Measurements from ENCODE around the gene TTC13. TPM values are rescaled to one million over a fixed set of nuclear protein-coding genes. Genes with fewer than 3 reads are reported as not detected.

The TTC13 gene
- total and polyA plus RNA-seq, 10 of the 15 experiments (the other 5 are each of a cell fraction or from before 2014, with no cell fraction given): 5.8 to 30.8 (median 18.5) TPM

DNA sequence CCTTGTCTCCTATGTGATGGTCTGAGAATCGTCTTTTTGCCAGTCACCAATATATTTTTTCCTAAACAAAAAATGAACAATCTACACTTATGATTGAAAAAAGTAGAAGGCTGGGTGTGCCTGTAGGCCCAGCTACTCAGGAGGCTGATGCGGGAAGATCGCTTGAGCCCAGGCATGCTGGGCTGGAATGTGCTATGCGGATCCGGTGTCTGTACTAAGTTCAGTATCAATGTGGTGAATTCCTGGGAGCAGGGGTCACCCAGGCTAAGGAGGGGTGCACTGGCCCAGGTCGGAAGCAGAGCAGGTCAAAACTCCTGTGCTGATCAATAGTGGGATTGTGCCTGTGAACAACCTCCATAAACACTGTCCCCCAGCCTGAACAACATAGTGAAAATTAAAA lies 84.6 kb downstream of the TTC13 start:
- 70% methylated on average over 6 of the region's 6 CpGs for WGBS (ENCODE audit: insufficient coverage, insufficient replicate concordance, low lambda C conversion rate, missing lambda C conversion rate)
- Histone ChIP-seq H3K4me1 (ENCODE audit: control insufficient read depth, insufficient read depth, low read length) (no peaks in the 10 kb centered on the region), H3K9me3 (replicated peaks; ENCODE audit: control insufficient read depth, insufficient read depth, low read length) (no peaks in the 10 kb centered on the region), H3K36me3 (ENCODE audit: control insufficient read depth in 2 of 2, insufficient read depth in 2 of 2, low read length in 1 of 2) (no peaks in the 10 kb centered on the region), H3K4me3 (no peak overlapping the region), H3K27me3 (replicated peaks in 1 of 2; ENCODE audit: control insufficient read depth in 2 of 2, insufficient read depth in 2 of 2, low read length in 1 of 2) (no peaks in the 10 kb centered on the region), H3K79me2 (ENCODE audit: control insufficient read depth, insufficient read depth, low read length) (no peaks in the 10 kb centered on the region), H3K27ac (ENCODE audit: control insufficient read depth, insufficient read depth) (no peak overlapping the region), H4K20me1 (ENCODE audit: control insufficient read depth, insufficient read depth) (no peaks in the 10 kb centered on the region), H2AFZ (ENCODE audit: control insufficient read depth, low read depth, low read length) (no peak overlapping the region), H3K9ac (ENCODE audit: control insufficient read depth, insufficient read depth, low read length) (no peak overlapping the region), H3K4me2 (ENCODE audit: control insufficient read depth, insufficient read depth) (no peak overlapping the region)
- DNase-seq (ENCODE audit: low read depth, low spot score) (no peak), ATAC-seq (no peak), FAIRE-seq (no peak)
- POLR2A ChIA-PET: no interaction called here
- RAD21 ChIA-PET (ENCODE audit: unreplicated experiment): no interaction called here
- no TSS peak for BruUV-seq (replicated peaks)
- CTCF ChIA-PET: interaction anchor here (1.5 kb wide), 1 partner anchor 13 kb away, joined by 3 read pairs; no protein-coding TSS in a partner anchor
- TF ChIP-seq CBX3 (IDR thresholded peaks at IDR 0.05; ENCODE audit: borderline replicate concordance, low read depth): no peak
- no peak for TF ChIP-seq ZNF217 (IDR thresholded peaks at IDR 0.05)
- TF ChIP-seq, protein P1, sequence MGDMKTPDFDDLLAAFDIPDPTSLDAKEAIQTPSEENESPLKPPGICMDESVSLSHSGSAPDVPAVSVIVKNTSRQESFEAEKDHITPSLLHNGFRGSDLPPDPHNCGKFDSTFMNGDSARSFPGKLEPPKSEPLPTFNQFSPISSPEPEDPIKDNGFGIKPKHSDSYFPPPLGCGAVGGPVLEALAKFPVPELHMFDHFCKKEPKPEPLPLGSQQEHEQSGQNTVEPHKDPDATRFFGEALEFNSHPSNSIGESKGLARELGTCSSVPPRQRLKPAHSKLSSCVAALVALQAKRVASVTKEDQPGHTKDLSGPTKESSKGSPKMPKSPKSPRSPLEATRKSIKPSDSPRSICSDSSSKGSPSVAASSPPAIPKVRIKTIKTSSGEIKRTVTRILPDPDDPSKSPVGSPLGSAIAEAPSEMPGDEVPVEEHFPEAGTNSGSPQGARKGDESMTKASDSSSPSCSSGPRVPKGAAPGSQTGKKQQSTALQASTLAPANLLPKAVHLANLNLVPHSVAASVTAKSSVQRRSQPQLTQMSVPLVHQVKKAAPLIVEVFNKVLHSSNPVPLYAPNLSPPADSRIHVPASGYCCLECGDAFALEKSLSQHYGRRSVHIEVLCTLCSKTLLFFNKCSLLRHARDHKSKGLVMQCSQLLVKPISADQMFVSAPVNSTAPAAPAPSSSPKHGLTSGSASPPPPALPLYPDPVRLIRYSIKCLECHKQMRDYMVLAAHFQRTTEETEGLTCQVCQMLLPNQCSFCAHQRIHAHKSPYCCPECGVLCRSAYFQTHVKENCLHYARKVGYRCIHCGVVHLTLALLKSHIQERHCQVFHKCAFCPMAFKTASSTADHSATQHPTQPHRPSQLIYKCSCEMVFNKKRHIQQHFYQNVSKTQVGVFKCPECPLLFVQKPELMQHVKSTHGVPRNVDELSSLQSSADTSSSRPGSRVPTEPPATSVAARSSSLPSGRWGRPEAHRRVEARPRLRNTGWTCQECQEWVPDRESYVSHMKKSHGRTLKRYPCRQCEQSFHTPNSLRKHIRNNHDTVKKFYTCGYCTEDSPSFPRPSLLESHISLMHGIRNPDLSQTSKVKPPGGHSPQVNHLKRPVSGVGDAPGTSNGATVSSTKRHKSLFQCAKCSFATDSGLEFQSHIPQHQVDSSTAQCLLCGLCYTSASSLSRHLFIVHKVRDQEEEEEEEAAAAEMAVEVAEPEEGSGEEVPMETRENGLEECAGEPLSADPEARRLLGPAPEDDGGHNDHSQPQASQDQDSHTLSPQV (IDR thresholded peaks at IDR 0.05): no peak
- TF ChIP-seq ATF7 (IDR thresholded peaks at IDR 0.05; ENCODE audit: low read depth): no peak
- no peak for TF ChIP-seq POLR2AphosphoS5 (IDR thresholded peaks at IDR 0.05; ENCODE audit: low read length)
- TF ChIP-seq ZNF207 (IDR thresholded peaks at IDR 0.05; ENCODE audit: borderline replicate concordance): no peak
- TF ChIP-seq, protein P2, sequence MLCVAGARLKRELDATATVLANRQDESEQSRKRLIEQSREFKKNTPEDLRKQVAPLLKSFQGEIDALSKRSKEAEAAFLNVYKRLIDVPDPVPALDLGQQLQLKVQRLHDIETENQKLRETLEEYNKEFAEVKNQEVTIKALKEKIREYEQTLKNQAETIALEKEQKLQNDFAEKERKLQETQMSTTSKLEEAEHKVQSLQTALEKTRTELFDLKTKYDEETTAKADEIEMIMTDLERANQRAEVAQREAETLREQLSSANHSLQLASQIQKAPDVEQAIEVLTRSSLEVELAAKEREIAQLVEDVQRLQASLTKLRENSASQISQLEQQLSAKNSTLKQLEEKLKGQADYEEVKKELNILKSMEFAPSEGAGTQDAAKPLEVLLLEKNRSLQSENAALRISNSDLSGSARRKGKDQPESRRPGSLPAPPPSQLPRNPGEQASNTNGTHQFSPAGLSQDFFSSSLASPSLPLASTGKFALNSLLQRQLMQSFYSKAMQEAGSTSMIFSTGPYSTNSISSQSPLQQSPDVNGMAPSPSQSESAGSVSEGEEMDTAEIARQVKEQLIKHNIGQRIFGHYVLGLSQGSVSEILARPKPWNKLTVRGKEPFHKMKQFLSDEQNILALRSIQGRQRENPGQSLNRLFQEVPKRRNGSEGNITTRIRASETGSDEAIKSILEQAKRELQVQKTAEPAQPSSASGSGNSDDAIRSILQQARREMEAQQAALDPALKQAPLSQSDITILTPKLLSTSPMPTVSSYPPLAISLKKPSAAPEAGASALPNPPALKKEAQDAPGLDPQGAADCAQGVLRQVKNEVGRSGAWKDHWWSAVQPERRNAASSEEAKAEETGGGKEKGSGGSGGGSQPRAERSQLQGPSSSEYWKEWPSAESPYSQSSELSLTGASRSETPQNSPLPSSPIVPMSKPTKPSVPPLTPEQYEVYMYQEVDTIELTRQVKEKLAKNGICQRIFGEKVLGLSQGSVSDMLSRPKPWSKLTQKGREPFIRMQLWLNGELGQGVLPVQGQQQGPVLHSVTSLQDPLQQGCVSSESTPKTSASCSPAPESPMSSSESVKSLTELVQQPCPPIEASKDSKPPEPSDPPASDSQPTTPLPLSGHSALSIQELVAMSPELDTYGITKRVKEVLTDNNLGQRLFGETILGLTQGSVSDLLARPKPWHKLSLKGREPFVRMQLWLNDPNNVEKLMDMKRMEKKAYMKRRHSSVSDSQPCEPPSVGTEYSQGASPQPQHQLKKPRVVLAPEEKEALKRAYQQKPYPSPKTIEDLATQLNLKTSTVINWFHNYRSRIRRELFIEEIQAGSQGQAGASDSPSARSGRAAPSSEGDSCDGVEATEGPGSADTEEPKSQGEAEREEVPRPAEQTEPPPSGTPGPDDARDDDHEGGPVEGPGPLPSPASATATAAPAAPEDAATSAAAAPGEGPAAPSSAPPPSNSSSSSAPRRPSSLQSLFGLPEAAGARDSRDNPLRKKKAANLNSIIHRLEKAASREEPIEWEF (IDR thresholded peaks at IDR 0.05; ENCODE audit: insufficient replicate concordance, low read depth, low read length): no peak
- intact Hi-C loops (cut with micrococcal nuclease; ENCODE audit: unreplicated experiment): no loop called here
- in situ Hi-C loops (cut with MboI): no loop called here
- SMC1A ChIA-PET (ENCODE audit: uncharacterized antibody, unreplicated experiment): interaction anchor here (0.5 to 1.2 kb wide), 2 partner anchors 195 to 700 kb away, joined by 3 to 4 read pairs; no protein-coding TSS in a partner anchor

Data from GM12878 (cell line).